ENCODE results near the gene GLP2R.

GLP2R gene

DNA sequence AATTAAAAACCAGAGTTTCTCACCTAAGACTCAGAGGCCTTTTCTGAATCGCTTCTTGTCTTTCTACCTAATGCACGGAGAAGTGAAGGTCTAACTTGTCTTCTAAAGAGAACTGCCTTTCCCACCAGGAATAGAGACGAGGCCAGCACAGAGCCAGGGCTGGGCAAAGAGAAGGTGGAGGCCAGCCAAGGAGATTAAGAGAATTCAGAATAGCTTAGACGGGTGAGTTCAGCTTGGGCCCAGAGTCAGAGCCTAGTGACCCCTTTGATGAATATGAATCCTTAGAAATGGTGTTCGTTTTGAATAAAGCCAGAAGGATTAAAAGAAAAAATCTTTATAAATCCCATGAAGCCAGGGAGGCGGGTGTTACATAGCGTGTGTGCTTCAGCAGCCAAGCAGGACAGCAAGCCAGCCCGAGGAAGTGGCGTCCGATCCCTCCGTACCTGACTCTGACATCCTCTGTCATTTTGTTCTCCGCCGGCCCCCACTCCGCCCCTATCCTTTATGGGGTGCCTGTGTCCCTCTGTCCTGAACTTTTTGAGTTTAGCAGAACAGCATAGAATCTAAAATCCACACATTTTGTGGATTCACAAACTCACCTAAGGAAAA, 11.3 kb upstream of the GLP2R start:
- DNase-seq (ENCODE audit: low read depth) = no peak

DNA sequence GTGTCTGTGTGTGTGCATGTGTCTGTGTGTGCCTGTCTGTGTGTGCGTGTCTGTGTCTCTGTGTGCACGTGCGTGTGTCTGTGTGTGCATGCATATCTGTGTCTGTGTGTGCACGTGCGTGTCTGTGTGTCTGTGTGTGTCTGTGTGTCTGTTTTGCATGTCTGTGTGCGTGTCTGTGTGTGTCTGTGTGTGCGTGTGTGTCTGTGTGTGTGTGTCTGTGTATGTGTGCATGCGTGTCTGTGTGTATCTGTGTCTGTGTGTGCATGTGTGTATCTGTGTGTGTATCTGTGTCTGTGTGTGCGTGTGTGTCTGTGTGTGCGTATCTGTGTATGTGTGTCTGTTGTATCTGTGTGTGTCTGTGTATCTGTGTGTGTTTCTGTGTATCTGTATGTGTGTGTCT, 9.3 kb upstream of the GLP2R start:
- no peak for DNase-seq (ENCODE audit: low read depth)

- DNase-seq (ENCODE audit: low read depth) = no peak
Observed at GRCh38 chr17:9817086-9817485, 8.6 kb upstream of the GLP2R start.

GRCh38 chr17:9818760-9819159, 7.0 kb upstream of the GLP2R start:
- DNase-seq (ENCODE audit: low read depth) = no peak

GRCh38 chr17:9820448-9820847, 5.3 kb upstream of the GLP2R start:
- DNase-seq (ENCODE audit: low read depth) = no peak

GRCh38 chr17:9821921-9822320, 3.8 kb upstream of the GLP2R start, which contains the start of gene GSG1L2:
GSG1L2 (minus strand) TSS chr17:9822079; CDS start chr17:9822071, 8 bp downstream.
- DNase-seq (ENCODE audit: low read depth) = no peak

GRCh38 chr17:9824094-9824493, 1.6 kb upstream of the GLP2R start:
- no peak for DNase-seq (ENCODE audit: low read depth)

DNA sequence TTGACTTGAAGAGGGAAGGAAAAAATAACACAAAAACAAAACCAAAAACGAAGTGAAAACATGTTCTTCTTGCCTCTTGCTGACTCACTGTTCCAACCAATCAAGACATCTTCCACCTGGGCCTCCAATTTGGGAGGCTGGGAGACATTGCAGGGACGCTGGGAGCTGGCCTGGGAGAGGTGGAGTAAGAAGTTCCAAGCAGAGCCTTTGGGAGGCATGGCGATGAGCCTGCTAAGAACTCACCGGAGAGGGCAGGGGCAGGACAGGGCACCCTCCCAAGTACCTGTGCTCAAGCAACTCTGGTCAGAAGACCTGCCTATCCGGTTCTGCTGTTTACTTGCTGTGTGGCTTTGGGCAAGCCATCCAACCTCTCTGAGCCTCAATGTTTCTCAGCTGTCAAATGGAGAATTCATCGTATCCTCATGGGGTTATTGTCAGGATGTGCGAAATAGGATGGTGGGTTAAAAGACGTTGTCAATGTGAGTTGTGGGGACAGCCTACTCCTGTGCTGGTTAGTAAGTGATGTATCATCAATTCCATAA, 856 bp upstream of the GLP2R start:
- DNase-seq (ENCODE audit: low read depth) = no peak

DNA sequence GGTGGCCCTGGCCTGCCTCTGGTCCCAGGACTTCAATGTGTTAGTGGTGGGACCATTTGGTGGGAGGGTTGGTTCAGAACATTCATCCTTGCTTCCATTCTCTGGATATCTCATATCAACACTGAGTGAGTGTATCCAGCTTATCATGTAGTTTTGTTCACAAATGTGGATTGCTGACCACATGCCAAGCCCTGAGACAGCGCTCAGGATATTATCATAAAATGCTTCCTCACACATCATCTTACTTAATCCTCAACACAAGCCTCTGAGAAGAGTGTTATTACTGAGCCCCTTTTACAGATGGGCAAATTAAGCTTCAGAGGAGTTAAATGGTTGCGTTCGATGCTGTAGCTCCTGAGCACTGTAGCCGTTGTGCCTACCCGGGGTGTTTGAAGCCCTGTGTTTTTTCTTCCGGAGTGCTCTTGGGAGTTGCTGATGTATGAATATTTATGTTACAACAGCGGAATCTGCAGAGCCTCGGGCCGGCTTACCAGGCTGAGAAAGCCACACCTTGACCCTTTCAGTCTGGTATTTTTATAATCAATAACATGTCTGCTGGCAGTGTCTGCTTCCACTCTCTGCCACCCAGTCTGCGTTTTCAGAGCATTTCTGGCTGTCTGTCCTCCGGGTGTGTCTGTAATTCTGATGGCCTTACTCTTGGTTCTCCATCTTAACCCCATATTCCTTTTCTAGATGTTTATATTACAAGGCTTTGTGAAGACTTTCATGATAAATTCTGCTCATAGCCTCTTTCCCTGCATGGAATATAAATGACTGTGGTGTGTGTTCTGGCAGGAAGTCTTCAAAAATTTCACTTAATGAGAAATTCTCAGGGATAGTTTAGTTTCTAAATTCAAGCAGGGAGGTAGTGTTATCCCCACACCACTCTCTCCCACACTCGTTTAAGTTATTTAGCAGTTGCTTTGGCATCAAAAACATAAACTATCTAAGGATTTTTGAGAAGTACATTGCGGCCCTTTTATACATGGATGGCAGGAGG, 2.9 kb downstream of the GLP2R start:
- no peak for DNase-seq (ENCODE audit: low read depth)

GRCh38 chr17:9829343-9829742, 3.6 kb downstream of the GLP2R start:
- no peak for DNase-seq (ENCODE audit: low read depth)

- DNase-seq (ENCODE audit: low read depth) = no peak
Observed at GRCh38 chr17:9830711-9831110, 5.0 kb downstream of the GLP2R start.

- no peak for DNase-seq (ENCODE audit: low read depth)
Observed at GRCh38 chr17:9833922-9834321, 8.2 kb downstream of the GLP2R start.

GRCh38 chr17:9837551-9838471, 12.1 kb downstream of the GLP2R start:
- no peak for DNase-seq (ENCODE audit: low read depth)

DNA sequence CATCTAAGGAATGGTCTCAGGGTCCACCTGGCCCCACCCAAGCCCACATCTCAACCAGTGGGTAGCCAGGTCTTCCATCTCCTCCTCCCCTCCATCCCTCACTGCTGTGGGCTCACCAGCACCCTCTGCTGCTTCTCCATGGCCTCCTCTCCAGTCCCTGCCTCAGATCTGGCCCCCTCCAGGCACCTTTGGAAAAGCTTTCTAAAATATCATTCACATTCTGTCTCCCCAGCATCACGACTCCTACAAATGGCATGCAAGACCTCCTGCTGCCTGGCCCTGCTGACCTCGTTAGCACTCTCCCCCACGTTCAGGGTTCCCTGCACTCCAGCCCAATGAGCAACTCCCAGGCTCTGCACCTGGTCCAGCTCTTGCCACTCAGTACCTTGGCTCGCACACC, 13.7 kb downstream of the GLP2R start:
- DNase-seq (ENCODE audit: low read depth) = no peak

DNA sequence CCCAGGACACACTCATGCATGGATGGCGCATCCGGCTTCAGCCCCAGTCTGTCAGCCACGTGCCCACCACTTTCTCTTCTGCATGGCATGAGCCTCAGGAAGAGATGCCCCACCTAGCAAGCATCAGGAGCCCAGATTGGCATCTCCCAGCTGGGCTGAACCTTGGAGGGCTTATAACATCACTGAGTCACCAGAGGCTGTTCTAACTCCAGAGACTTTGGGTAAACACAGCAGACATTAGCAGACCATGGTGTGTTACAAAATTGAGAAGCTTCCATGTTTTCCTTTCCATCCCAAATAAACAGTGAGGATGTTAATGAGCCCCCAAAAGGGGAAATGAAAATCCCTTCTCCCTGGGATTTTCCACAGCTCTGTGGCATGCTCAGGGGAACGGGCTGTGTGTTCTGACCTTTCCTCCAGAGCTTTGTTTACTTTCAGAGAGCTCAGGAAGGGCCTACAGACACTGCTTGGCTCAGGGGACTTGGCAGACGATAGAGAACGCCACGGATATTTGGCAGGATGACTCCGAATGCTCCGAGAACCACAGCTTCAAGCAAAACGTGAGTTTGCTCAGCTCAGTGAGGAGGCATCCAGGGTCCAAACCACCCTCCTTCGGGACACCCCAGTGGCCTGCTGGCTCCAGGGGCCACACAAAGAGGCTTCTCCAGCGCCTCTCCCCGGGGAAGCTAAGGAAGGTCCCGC, 16.5 kb downstream of the GLP2R start:
- DNase-seq (ENCODE audit: low read depth) = no peak

- no peak for DNase-seq (ENCODE audit: low read depth)
Observed at GRCh38 chr17:9843152-9844010, 17.7 kb downstream of the GLP2R start.

DNA sequence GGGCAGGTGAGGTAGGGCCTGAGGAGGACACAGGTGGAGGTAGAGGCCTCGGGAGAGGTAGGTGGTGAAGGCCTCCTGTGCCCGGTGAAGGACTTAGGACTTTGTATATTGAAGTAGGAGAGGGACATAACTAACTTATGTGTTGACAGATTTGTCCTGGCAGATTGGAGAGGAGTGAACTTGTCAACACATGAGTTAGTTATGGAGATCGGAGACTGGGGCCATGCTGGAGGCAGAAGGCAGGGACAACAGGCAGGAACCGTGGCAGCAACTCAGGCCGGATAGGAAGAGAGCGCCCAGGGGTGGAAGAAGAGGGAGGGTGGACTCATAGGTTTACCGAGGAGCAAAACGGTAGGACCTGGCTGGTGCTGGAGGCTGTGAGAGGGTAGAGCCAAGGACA, 18.4 kb downstream of the GLP2R start:
- no peak for DNase-seq (ENCODE audit: low read depth)

GRCh38 chr17:9845306-9845705, 19.6 kb downstream of the GLP2R start:
- DNase-seq (ENCODE audit: low read depth) = no peak

DNA sequence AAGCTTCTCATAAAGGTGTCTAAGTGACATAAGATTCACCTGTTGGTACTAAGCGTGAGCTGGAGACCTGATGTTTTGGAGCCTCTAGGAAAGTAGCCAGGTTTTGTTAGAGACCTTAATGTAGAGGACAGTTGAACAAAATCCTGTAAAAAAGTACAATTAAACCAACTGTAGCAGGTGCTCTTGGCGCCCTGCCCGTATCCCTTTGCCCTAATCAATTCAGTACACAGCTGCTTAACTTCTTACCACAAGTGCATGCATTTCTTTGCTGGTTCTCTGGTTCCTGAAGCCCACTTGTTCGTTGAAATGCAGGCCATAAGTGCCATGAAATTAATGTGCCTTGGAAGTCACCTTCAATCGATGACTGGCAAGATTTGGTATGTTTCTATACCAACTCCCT, 24.4 kb downstream of the GLP2R start:
- DNase-seq (ENCODE audit: low read depth) = no peak

GRCh38 chr17:9854255-9854654, 28.5 kb downstream of the GLP2R start:
- DNase-seq (ENCODE audit: low read depth) = no peak

All from stimulated activated CD8-positive, alpha-beta memory T cell treated with anti-CD3 and anti-CD28 coated beads, Interleukin-15, amount 100 ng/mL, for 1 hour (primary cell).